IPS-18c (cell line): ENCODE measurements around the gene TMEM200B.
"Not testable (repeated sequence)": the region's sequence is repeated elsewhere in the genome, so short reads cannot be mapped to it uniquely, and the experiment has no call there.

ENCODE experiments used
- H3K4me3 ChIP-seq: 2 replicates; pipeline ENCODE4 v1.7.0; 2013; ENCODE audit warnings: low read depth, mild to moderate bottlenecking, low read length, moderate library complexity; ENCODE audit not compliant: insufficient read depth
- H3K9me3 ChIP-seq: one replicate; pipeline ENCODE4 v1.6.1; 2013; ENCODE audit warnings: mild to moderate bottlenecking, low read length, moderate library complexity; ENCODE audit not compliant: control insufficient read depth, insufficient read depth

Gene TMEM200B

DNA sequence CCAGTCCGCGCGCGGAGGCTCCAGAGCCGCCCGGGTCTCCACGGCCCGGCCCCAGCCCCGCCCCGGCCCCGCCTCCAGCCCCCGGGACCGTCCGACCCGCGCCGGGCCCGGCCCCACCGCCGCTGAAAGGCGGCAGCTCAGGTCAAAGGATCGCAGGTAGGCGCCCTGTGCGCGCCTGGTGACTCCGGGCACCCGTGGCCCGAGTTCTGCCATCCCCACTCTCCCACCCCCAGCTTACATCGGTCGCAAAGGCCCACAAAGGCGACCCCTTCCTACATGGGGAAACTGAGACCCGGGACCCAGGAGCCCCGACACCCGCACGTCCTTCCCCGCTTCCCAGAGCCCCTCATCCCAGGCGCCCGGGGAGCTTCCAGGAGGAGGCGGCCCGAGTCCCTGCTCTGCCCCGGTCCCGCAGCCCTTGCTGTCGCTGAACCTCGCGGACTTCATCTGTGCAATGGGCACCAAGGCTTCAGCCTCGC lies at the start of gene TMEM200B:
Gene TMEM200B (minus strand): TSS at position 17 of the 479 bp plus-strand sequence. CDS start 2,075 bp downstream, outside the sequence.
- H3K9me3 ChIP-seq, result peaks cover 10% of the 10 kb centered on the region
- peak within 1 kb of the TSS; percentile 74 for H3K4me3 ChIP-seq

DNA sequence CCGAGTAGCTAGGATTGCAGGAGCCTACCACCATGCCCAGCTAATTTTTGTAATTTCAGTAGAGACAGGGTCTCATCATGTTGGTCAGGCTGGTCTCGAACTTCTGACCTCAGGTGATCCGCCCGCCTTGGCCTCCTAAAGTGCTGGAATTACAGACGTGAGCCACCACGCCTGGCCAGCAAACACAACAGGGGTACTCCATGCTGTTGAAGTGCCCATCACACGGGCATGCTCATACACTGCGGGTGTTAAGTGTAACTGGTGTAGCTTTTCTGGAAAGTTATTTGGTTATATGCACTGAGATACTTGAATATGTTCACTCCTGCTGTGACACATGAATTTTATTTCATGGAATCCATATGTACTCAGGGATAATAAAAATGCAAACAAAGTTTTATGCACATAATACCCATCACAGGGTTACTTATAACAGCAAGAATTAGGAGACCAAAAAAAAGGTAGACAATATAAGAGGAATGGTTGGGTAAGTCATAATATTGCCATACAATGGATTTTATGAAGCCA lies 48.8 kb upstream of the TMEM200B start:
- no peak overlapping the region for H3K4me3 ChIP-seq
- H3K9me3 ChIP-seq, result no peaks in the 10 kb centered on the region

DNA sequence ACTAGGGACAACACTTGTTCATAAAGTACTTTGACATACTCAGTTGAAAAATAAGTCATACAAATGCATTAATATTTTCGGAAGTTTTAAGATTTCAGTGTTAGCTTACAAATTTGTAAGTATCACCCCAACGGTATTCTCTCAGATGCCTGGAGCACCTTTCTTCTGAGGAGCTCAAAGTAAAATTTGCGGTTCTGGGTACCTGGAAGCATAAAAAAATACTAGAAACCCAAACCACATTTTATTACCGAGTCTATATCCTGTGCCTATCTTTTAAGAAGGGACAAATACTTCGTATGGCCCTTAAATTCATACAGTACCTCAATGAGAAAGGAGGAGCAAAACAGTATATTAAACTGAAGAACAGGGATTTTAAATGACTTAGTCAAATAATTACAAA lies 47.8 kb upstream of the TMEM200B start:
- H3K4me3 ChIP-seq, result no peak overlapping the region
- H3K9me3 ChIP-seq, result no peaks in the 10 kb centered on the region

DNA sequence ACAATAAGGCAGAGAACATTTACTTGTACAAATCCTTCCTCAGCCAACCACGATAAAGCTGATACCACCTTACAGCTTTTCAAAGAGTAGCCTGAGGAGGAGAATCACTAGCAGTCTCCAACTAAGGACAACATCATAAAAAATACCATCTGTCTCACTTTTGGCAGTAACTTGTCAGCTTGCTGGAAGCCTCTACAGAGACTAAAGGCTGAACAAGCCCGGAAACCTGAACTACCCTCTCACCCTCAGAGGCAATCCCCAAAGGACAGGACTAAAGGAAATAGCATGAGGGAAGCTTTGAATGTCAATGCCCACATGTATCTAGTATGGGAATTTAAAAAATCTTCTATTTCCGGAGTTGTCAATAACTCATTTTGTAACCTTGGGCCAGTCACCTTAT lies 47.4 kb upstream of the TMEM200B start:
- Histone ChIP-seq H3K4me3 (no peak overlapping the region), H3K9me3 (no peaks in the 10 kb centered on the region)

DNA sequence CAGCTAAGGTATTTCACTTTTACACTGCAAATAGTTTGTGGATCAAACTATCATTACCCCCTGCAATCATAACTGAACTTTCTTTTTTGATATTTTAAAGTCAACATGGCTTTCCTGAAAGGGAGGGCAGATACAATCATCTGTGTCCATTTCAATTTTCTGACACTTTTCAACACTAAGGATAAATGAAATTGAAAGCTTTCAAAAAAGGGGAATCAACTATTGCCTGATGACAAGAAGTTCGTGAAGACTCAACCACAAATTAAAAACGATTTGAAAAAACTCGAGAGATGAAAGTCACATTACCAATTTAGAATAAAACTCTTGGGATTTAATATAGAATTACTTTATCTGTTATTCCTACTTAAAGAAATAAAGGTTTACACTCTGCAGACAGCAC lies 46.3 kb upstream of the TMEM200B start:
- no peaks in the 10 kb centered on the region for H3K9me3 ChIP-seq
- no peak overlapping the region for H3K4me3 ChIP-seq

DNA sequence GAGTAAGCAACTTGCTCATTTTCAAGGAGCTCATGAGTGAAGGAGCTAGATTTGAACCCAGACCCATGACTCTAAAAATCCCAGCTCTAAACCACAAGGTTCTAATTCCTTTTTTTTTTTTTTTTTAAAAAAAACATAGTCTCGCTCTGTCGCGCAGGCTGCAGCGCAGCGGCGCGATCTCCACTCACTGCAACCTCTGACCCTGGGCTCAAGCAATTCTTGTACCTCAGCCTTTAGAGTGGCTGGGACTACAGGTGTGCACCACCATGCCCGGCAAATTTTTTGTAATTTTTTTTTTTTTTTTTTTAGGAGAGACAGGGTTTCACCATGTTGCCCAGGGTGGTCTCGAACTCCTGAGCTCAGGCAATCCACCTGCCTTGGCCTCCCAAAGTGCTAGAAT lies 44.2 kb upstream of the TMEM200B start:
- Histone ChIP-seq H3K9me3 (no peaks in the 10 kb centered on the region), H3K4me3 (no peak overlapping the region)

DNA sequence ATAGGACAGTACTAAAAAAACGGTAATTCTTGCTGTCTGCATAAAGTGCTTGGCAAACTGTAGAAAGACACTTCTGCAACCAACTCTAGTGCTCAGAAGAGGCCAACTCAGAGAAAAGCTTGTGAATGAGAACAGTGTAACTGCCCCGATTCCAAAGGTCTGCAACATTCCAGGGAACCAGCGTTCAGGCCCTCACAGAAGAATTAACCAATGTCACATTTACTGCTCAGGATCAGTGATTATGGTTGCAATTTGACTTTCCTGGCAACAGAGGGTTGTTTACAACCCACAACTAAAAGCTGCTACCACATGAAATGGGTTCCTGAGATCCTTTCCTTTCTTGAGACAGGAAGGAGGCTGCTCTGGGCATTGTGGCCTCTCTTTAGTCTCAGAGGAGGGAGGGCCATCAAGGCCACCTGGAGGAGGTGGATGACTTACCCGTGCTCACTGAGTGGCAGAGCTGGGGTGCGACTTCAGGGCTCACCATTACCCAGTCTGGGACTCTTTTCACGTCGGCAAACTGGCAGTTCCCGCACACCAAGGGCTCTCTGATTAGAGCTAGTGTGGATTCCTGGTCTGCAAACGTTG lies 42.7 kb upstream of the TMEM200B start:
- Histone ChIP-seq H3K4me3 (no peak overlapping the region), H3K9me3 (no peaks in the 10 kb centered on the region)

DNA sequence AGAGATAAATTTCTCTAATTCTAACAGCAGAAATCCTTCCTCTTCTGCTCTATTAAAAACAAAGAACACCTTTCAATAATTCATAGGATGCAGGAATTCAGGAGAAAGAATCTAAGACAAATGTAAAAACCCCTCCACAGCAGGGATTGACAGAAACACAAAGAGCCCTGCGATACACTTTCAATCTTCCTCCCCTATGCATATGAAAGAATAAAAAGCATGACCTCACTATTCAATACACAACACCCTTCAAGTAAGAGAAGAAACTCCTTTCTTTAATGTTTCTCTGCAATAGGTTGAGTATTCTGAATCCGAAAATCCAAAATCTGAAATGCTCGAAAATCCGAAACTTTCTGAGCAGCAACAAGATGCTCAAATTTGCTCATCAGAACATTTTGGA lies 40.9 kb upstream of the TMEM200B start:
- H3K4me3 ChIP-seq, result no peak overlapping the region
- H3K9me3 ChIP-seq, result no peaks in the 10 kb centered on the region

DNA sequence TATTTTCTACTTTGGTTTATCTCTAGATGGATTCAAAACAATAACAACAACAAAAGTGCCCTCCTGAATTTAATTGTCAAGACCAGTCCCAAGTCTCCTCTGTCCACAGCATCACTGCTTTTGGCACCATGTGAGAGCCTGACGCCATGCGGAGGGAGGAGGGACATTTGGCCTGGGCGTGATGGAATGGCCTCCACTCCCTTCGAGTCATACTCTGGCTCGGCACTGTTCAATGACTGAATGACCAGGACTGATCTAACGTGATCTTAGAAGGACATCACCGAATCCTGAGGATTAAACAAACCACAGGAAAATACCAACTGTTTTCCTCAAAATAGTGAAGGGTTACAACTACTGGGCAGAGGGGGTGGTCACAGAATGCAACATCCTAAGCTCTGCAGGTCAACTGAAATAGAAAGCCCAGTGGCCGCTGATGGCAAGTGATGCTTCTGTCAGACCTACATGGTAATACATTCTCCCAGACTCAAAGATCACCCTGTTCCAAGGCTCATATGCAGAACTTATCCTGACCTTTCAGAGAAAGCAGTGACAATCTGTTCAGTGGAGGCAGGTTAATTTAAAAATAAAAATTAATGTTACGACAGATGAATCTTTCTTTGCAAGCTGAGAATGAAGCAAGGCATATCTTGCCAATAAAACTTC lies 38.9 kb upstream of the TMEM200B start:
- Histone ChIP-seq H3K9me3 (no peaks in the 10 kb centered on the region), H3K4me3 (no peak overlapping the region)

DNA sequence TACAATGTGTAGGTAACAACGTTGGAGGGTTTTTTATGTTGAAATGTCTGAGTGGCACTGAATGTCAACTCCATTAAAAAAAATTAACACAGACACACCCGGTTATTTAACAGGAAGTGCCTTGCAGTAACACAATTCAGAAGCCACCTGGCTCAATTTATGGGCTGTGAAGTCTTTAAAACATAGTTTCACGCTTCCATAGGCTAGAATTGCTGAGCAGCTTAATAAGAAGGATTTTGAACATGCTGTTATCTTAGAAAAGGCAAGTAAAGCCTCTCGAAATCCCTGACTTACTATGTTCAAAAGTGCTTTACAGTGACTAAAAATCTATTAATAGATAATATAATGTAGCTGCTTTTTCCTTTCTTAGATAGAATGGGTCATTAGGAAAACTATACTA lies 38.3 kb upstream of the TMEM200B start:
- H3K4me3 ChIP-seq, result no peak overlapping the region
- H3K9me3 ChIP-seq, result no peaks in the 10 kb centered on the region

DNA sequence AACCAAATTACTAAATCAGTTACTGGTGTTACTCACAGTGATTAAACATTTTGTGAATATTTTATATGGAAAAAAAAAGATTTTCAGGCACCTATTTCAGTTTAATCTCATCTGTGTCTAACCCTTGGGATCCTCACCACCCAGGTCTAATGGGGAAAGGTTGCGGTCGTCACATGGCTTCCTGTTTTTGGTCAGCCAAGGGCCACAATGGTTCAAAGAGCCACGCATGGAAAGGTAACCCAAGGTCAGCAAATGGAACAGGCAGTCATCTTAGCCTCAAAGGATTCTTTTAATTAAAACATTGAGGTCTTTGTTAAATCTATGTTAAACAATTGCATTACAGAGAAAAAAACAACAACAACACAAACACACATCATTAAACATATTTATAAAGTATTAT lies 36.1 kb upstream of the TMEM200B start:
- Histone ChIP-seq H3K4me3 (no peak overlapping the region), H3K9me3 (no peaks in the 10 kb centered on the region)

DNA sequence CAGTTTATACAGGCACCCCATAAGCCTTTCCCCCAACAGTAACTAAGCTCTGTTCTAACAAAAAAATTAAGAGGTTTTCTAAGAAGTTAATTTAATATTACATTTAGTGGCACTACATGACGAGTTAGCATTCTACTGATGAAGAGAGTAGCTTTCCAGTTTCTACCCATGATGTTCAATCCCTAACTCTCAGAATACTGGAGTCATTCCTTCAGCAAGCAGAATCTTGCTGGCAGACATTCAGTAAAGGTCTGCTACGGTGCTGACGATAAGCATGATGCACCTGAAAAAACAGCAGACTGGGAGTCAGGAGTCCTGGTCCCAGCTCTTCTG lies 33.5 kb upstream of the TMEM200B start:
- Histone ChIP-seq H3K9me3 (no peaks in the 10 kb centered on the region), H3K4me3 (no peak overlapping the region)

DNA sequence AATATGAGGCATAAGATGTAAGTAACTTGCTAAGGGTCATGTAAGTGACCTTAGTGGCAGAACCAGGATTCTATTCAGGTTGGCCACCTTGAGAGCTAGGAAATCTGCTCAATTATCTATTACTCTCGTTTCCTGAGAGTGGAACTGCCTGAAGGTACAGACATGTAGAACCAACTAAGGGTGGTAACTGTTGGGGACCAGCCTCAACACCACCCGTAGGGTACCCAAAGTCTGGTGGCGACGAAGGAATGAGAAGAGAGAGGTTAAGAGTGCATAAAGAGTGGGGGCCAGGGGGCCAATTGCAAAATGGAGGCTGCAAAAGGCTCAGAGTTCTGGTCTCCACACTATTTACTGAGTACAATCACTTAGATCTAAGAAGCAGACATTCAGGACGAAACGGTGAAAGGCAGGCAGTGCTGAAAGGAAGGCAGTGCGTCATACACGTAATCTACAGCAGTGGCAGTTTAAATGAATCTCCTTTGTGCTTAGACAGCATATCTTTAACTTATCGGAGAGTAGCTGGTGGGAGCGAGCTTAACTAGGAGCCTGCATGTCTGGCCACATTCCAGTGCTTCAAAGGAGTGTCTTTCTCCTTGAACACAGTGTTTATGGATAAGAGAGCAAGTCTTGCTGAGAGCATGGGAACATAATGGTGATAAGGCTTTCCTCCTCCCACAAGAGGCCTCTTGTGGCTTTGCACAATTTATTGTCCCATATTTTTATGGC lies 33.0 kb upstream of the TMEM200B start:
- no peaks in the 10 kb centered on the region for H3K9me3 ChIP-seq
- no peak overlapping the region for H3K4me3 ChIP-seq

DNA sequence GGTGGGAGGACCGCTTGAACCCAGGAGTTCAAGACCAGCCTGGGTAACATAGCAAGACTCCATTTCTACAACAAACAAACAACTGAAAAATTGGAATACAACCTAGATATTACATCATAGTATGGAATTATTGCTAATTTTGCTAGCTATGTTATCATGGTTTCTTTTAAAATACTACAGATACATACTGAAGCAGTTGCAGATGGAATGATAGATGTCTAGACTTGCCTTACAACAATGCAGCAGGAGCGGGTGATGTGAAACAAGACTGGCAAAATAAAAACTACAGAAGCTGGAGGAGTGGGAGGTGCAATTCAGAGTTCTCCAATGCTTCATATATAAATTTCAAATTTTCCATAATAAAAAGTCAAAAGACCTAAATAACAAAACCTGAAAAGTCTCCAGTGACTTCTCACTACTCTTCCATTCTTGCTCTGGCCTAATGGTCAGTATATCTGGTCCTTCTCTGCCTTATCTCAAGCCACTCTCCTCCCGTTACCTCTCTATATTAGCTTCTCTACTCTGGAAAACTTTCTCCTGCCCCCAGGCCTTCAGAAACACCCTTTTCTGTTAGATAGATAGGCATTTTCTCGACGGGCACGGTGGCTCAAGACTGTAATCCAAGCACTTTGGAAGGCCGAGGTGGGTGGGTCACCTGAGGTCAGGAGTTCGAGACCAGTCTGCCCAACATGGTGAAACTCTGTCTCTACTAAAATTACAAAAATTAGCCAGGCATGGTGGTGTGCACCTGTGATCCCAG lies 28.5 kb upstream of the TMEM200B start:
- Histone ChIP-seq H3K9me3 (no peaks in the 10 kb centered on the region), H3K4me3 (no peak overlapping the region)

DNA sequence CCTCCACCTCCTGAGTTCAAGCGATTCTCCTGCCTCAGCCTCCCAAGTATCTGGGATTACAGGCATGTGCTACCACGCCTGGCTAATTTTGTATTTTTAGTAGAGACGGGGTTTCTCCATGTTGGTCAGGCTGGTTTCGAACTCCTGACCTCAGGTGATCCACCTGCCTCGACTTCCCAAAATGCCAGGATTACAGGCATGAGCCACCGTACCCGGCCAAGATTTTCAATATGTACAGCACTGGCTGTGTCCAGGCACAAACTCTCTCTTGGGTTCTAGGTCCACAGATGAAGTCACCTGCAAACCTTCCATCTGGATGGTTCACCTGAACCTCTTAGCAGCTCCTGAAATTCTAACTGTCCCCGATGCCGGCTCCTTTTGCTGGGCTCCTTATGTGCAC lies 26.6 kb upstream of the TMEM200B start:
- H3K9me3 ChIP-seq, H3K4me3 ChIP-seq: not testable (repeated sequence)

DNA sequence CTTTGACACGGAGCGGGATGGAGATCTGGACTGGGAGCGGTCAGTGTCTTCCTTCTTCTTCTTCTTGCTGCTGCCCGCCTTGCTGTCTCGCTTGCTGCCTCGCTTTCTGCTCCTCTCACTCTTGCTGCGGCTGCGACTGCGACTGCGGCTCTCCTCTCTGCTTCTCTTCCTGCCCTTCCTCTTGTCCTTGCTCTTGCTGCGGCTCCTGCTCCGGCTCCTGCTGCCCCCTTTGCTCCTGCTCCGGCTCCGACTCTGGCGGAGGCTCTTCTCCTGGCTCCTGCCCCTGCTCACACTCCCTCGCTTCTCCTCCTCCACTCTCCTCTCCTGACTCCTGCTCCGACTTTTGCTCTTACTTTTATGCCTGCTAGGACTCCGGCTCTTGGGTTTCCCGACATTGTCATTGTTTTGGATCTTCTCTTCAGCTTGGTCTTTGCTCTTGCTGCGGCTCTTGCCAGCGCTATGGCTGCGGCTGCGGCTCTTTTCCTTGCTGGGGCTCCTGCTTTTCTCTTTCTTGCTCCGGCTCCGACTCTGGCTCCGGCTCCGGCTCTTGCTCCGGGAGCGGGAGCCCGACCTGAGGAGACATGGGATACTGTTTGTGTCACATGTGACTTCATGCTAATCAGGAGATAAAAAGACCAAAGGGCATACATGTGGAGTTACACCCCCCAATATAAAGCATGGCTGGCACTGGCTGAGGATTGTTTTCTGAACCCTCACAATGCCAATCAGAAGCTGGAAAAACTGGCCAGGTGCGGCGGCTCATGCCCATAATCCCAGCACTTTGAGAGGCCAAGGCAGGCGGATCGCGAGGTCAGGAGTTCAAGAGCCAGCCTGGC lies 25.2 kb upstream of the TMEM200B start:
- no peak overlapping the region for H3K4me3 ChIP-seq

More for the DNA sequence above, 25.2 kb upstream of the TMEM200B start:
- H3K9me3 ChIP-seq, result no peaks in the 10 kb centered on the region
